HepG2 (cell line): ENCODE results near the gene GALNT18. TPM values are rescaled to one million over a fixed set of nuclear protein-coding genes. Genes with fewer than 3 reads are reported as not detected.

ENCODE experiments used
- ATAC-seq: fragments of 200-7000 bp; cut with Tn5 transposase; 3 replicates; pipeline ENCODE4 v1.9.1; 2020; ENCODE audit warnings: mild to moderate bottlenecking, moderate library complexity
- BruUV-seq: library from RNA; stranded (reverse); fragments of 400-500 nt; replicated peaks from 2 replicates; lab custom pipeline; 2021; lab: Mats Ljungman, UMichigan
- CTCF ChIA-PET: fragments of 300-600 bp; formaldehyde crosslinking; extraction: SDS; loops from one replicate; lab custom pipeline; 2021; ENCODE audit warnings: low total read pairs, inconsistent platforms, low intra/inter-chr PET ratio; lab: Yijun Ruan, JAX
- POLR2A ChIA-PET: fragments of 350-600 bp; sonication (Branson Sonifier 250); formaldehyde crosslinking; loops from one replicate; lab custom pipeline; 2020; ENCODE audit warnings: antibody characterized with exemption, inconsistent platforms; lab: Yijun Ruan, JAX
- DNase-seq: peaks from one replicate; pipeline ENCODE4 v3.0.0-alpha.2; 2015; ENCODE audit warnings: low spot score
- FAIRE-seq: peaks from 3 replicates; lab custom pipeline; 2011; peaks lifted over from hg19 to GRCh38; lab: Jason Lieb, UNC
- H2AFZ ChIP-seq: one replicate; pipeline ENCODE4 v1.6.1; 2011; ENCODE audit warnings: low read length, inconsistent platforms
- H3K27ac ChIP-seq: fragments of 300-600 bp; 3 replicates; pipeline ENCODE4 v1.8.0; 2011; ENCODE audit warnings: mixed run types, mild to moderate bottlenecking, mixed read lengths, low read length, inconsistent platforms; ENCODE audit not compliant: insufficient read depth; ENCODE audit errors: extremely low read length
- H3K27me3 ChIP-seq, 2 experiments: fragments of 200-600 bp in 1 of 2; 2 replicates in 1 of 2; 3 replicates in 1 of 2; pipeline versions ENCODE4 v1.6.0 to v1.8.0; 2011; ENCODE audit warnings: low read length in 2 of 2, mild to moderate bottlenecking in 2 of 2, moderate library complexity in 2 of 2, inconsistent platforms in 1 of 2; ENCODE audit not compliant: insufficient read depth in 2 of 2, control insufficient read depth in 1 of 2
- H3K36me3 ChIP-seq, 2 experiments: fragments of 200-600 bp in 1 of 2; replicated peaks in 1 of 2; 2 replicates in 1 of 2; 3 replicates in 1 of 2; pipeline versions ENCODE4 v1.5.1 to v1.8.0; 2011; ENCODE audit warnings: low read length in 2 of 2, inconsistent platforms in 1 of 2; ENCODE audit not compliant: insufficient read depth in 2 of 2, control insufficient read depth in 1 of 2
- H3K4me1 ChIP-seq: 2 replicates; pipeline ENCODE4 v1.5.1; 2012; ENCODE audit warnings: low read length, inconsistent platforms; ENCODE audit not compliant: insufficient read depth
- H3K4me2 ChIP-seq: 2 replicates; pipeline ENCODE4 v1.6.0; 2011; ENCODE audit warnings: low read depth, low read length, inconsistent platforms
- H3K4me3 ChIP-seq, 3 experiments: fragments of 200-600 bp in 1 of 3; sonication (generic), shearing (Covaris generic) in 1 of 3; replicated peaks in 1 of 3; 2 replicates each; pipeline ENCODE4 v1.5.1; 2011 to 2016; ENCODE audit warnings: low read length in 3 of 3, inconsistent platforms in 2 of 3, low read depth in 2 of 3, mild to moderate bottlenecking in 2 of 3, control low read depth in 1 of 3, mixed read lengths in 1 of 3; ENCODE audit not compliant: insufficient read depth in 1 of 3
- H3K79me2 ChIP-seq: one replicate; pipeline ENCODE4 v1.6.1; 2011; ENCODE audit warnings: low read length, inconsistent platforms; ENCODE audit not compliant: insufficient read depth
- H3K9ac ChIP-seq: 2 replicates; pipeline ENCODE4 v1.6.0; 2011; ENCODE audit warnings: mild to moderate bottlenecking, low read depth, low read length, inconsistent platforms; ENCODE audit not compliant: insufficient read depth
- H3K9me3 ChIP-seq: 2 replicates; pipeline ENCODE4 v1.5.1; 2012; ENCODE audit warnings: mild to moderate bottlenecking, low read length
- H4K20me1 ChIP-seq: 2 replicates; pipeline ENCODE4 v1.6.0; 2011; ENCODE audit warnings: inconsistent platforms, mild to moderate bottlenecking, low read length, moderate library complexity; ENCODE audit not compliant: insufficient read depth
- ZBTB1 ChIP-seq: sonication (generic); formaldehyde crosslinking; IDR thresholded peaks from 2 replicates; pipeline ENCODE4 v1.4.0; 2020; ENCODE audit warnings: missing genetic modification reagents, borderline replicate concordance
- ZFP36L2 ChIP-seq: sonication (generic); formaldehyde crosslinking; IDR thresholded peaks from 2 replicates; pipeline ENCODE4 v1.4.0; 2020; ENCODE audit warnings: missing genetic modification reagents
- ZNF337 ChIP-seq: sonication (generic); formaldehyde crosslinking; IDR thresholded peaks from 2 replicates; pipeline ENCODE4 v1.5.1; 2020; ENCODE audit warnings: missing genetic modification reagents, low read depth, mild to moderate bottlenecking, borderline replicate concordance
- ZNF414 ChIP-seq: sonication (generic); formaldehyde crosslinking; IDR thresholded peaks from 2 replicates; pipeline ENCODE4 v1.5.0; 2020; ENCODE audit warnings: missing genetic modification reagents
- ZNF563 ChIP-seq: sonication (generic); formaldehyde crosslinking; IDR thresholded peaks from 2 replicates; pipeline ENCODE4 v1.8.0; 2022; ENCODE audit warnings: mild to moderate bottlenecking, moderate library complexity, missing genetic modification reagents
- WGBS: methylation state at CpG from one replicate; pipeline ENCODE4 v1.1.6; 2017; ENCODE audit warnings: low lambda C conversion rate; 5-methylcytosine and 5-hydroxymethylcytosine counted together
- in situ Hi-C: cut with HindIII; loops from 2 replicates; pipeline ENCODE4 v1.10.0; 2017; ENCODE audit warnings: low pct_unique_long_range_greater_than_20kb; ENCODE audit not compliant: extremely low pct_ligation_motif_present
- intact Hi-C: fragments of 100-400 bp; cut with micrococcal nuclease; formaldehyde crosslinking; loops from one replicate; pipeline ENCODE4 v1.10.0; 2022; ENCODE audit not compliant: unreplicated experiment
- polyA plus RNA-seq, 8 experiments: library from polyadenylated mRNA; depleted of rRNA in 3 of 8; stranded (reverse) in 7 of 8; unstranded in 1 of 8; fragments of >200 nt; fragmentation: Illumina TruSeq in 4 of 8; extraction: Trizol in 4 of 8; gene quantifications; 2 replicates each; pipeline versions ENCODE4 v1.2.1 to v1.2.3, GENCODE V29; 2011 to 2016; ENCODE audit warnings: low read depth in 4 of 8, missing spikeins in 1 of 8, mixed read lengths in 1 of 8; ENCODE audit not compliant: insufficient read depth in 1 of 8
- total RNA-seq, 5 experiments: library from RNA; depleted of rRNA; stranded (reverse); fragments of >200 nt; fragmentation: Illumina TruSeq; extraction: Trizol; gene quantifications; 2 replicates each; pipeline ENCODE4 v1.2.3, GENCODE V29; 2016; ENCODE audit warnings: low read depth in 1 of 5
- TF ChIP-seq, protein P1 (sequence below): sonication (generic); formaldehyde crosslinking; IDR thresholded peaks from 2 replicates; pipeline ENCODE4 v1.8.1; 2022; ENCODE audit warnings: low read depth, mild to moderate bottlenecking, missing genetic modification reagents

The GALNT18 gene
- total and polyA plus RNA-seq, 2 of the 13 experiments (the other 11 are each of a cell fraction or from before 2014, with no cell fraction given) = 0.11 TPM; not detected in 1

DNA sequence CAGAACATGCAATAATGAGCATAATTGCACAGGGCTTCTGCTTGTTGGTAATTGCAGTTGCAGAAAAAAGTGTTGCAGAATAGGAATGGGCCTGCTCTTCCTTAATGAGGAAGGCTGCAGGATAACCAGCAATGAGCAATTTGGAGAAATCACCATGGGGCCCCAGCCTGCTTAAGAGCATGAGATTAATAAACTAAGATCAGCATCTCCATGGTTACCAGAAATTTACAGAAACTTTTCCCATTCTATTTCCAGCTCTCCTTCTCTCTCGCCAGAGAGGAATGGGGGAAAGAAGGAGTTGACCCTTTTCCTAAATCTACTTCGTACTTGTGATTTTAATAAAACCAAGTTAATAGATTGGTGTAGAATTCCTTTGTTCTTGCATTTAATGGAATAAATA is 187.8 kb downstream of the GALNT18 start:
- Histone ChIP-seq H2AFZ (no peak overlapping the region), H3K4me3 (no peak overlapping the region), H3K4me2 (no peak overlapping the region), H3K27ac (no peak overlapping the region), H3K4me1 (no peaks in the 10 kb centered on the region), H3K79me2 (no peaks in the 10 kb centered on the region), H3K36me3 (no peaks in the 10 kb centered on the region), H3K27me3 (peaks cover 7 to 29% of the 10 kb centered on the region in 2 experiments; a peak in 4 of 5 replicates), H4K20me1 (no peaks in the 10 kb centered on the region), H3K9ac (no peak overlapping the region), H3K9me3 (no peaks in the 10 kb centered on the region)
- CTCF ChIA-PET = no interaction called here
- in situ Hi-C loops = no loop called here
- POLR2A ChIA-PET = no interaction called here
- intact Hi-C loops = no loop called here
- WGBS = 0% methylated on average over 2 of the region's 2 CpGs
- ATAC-seq (no peak), DNase-seq (no peak), FAIRE-seq (no peak)
- TF ChIP-seq ZNF563 (CRISPR knock-in tag) (no peak), ZFP36L2 (CRISPR knock-in tag) (no peak), ZNF414 (CRISPR knock-in tag) (no peak), ZNF337 (no peak), ZBTB1 (CRISPR knock-in tag) (no peak)
- TF ChIP-seq, protein P1, sequence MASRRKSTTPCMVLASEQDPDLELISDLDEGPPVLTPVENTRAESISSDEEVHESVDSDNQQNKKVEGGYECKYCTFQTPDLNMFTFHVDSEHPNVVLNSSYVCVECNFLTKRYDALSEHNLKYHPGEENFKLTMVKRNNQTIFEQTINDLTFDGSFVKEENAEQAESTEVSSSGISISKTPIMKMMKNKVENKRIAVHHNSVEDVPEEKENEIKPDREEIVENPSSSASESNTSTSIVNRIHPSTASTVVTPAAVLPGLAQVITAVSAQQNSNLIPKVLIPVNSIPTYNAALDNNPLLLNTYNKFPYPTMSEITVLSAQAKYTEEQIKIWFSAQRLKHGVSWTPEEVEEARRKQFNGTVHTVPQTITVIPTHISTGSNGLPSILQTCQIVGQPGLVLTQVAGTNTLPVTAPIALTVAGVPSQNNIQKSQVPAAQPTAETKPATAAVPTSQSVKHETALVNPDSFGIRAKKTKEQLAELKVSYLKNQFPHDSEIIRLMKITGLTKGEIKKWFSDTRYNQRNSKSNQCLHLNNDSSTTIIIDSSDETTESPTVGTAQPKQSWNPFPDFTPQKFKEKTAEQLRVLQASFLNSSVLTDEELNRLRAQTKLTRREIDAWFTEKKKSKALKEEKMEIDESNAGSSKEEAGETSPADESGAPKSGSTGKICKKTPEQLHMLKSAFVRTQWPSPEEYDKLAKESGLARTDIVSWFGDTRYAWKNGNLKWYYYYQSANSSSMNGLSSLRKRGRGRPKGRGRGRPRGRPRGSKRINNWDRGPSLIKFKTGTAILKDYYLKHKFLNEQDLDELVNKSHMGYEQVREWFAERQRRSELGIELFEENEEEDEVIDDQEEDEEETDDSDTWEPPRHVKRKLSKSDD (CRISPR knock-in tag) = no peak
- BruUV-seq = no TSS peak
